ENCODE measurements around the gene COPS7A. TPM values are rescaled to one million over a fixed set of nuclear protein-coding genes. Genes with fewer than 3 reads are reported as not detected.

COPS7A gene
- total RNA-seq, 1 experiment from 2014 or later, result 108 TPM

Small RNAs within 50 kb of the gene (small RNA-seq; reads per million reads assigned to genes)
- gene RNU6-781P, result not detected

Other genes with a start within 250 kb of the COPS7A start
- gene MRPL51, start 230.8 kb upstream of the COPS7A start, total RNA-seq (2014; rRNA removed; shearing (Covaris generic)), result 144 and 147 TPM in 2 replicates
- gene NCAPD2, start 229.9 kb upstream of the COPS7A start, total RNA-seq (2014; rRNA removed; shearing (Covaris generic)), result 115 and 141 TPM in 2 replicates
- 6,490 and 6,870 TPM in 2 replicates for gene GAPDH, start 189.5 kb upstream of the COPS7A start, total RNA-seq (2014; rRNA removed; shearing (Covaris generic))
- 0.37 and 0.41 TPM in 2 replicates for gene IFFO1, start 168.0 kb upstream of the COPS7A start, total RNA-seq (2014; rRNA removed; shearing (Covaris generic))
- gene NOP2, start 155.8 kb upstream of the COPS7A start, total RNA-seq (2014; rRNA removed; shearing (Covaris generic)), result 73.5 and 74.9 TPM in 2 replicates
- 253 and 269 TPM in 2 replicates for gene CHD4, start 116.7 kb upstream of the COPS7A start, total RNA-seq (2014; rRNA removed; shearing (Covaris generic))
- gene LPAR5, start 88.1 kb upstream of the COPS7A start, total RNA-seq (2014; rRNA removed; shearing (Covaris generic)), result 0.03 TPM in 1 of 2 replicates, not detected in the other
- gene ACRBP, start 76.6 kb upstream of the COPS7A start, total RNA-seq (2014; rRNA removed; shearing (Covaris generic)), result 0.31 TPM in 1 of 2 replicates, not detected in the other
- 25.1 and 27.4 TPM in 2 replicates for gene ING4, start 60.9 kb upstream of the COPS7A start, total RNA-seq (2014; rRNA removed; shearing (Covaris generic))
- gene ZNF384, start 34.7 kb upstream of the COPS7A start, total RNA-seq (2014; rRNA removed; shearing (Covaris generic)), result 23.9 and 42.5 TPM in 2 replicates
- gene PIANP, start 23.2 kb upstream of the COPS7A start, total RNA-seq (2014; rRNA removed; shearing (Covaris generic)), result not detected in 2 replicates
- gene MLF2, start 29.1 kb downstream of the COPS7A start, total RNA-seq (2014; rRNA removed; shearing (Covaris generic)), result 383 and 384 TPM in 2 replicates
- gene PTMS, start 42.3 kb downstream of the COPS7A start, total RNA-seq (2014; rRNA removed; shearing (Covaris generic)), result 87.6 and 105 TPM in 2 replicates
- gene LAG3, start 48.5 kb downstream of the COPS7A start, total RNA-seq (2014; rRNA removed; shearing (Covaris generic)), result 0.05 and 0.56 TPM in 2 replicates
- gene CD4, start 65.5 kb downstream of the COPS7A start, total RNA-seq (2014; rRNA removed; shearing (Covaris generic)), result 0.25 and 0.47 TPM in 2 replicates
- not detected in 2 replicates for gene GPR162, start 97.8 kb downstream of the COPS7A start, total RNA-seq (2014; rRNA removed; shearing (Covaris generic))
- gene P3H3, start 104.4 kb downstream of the COPS7A start, total RNA-seq (2014; rRNA removed; shearing (Covaris generic)), result 2.2 and 2.7 TPM in 2 replicates
- 0.97 TPM in 1 of 2 replicates, not detected in the other for gene GNB3, start 116.9 kb downstream of the COPS7A start, total RNA-seq (2014; rRNA removed; shearing (Covaris generic))
- gene CDCA3, start 127.2 kb downstream of the COPS7A start, total RNA-seq (2014; rRNA removed; shearing (Covaris generic)), result 95.5 and 126 TPM in 2 replicates
- gene USP5, start 128.1 kb downstream of the COPS7A start, total RNA-seq (2014; rRNA removed; shearing (Covaris generic)), result 122 and 136 TPM in 2 replicates
- gene TPI1, start 143.5 kb downstream of the COPS7A start, total RNA-seq (2014; rRNA removed; shearing (Covaris generic)), result 1,358 and 1,438 TPM in 2 replicates
- gene SPSB2, start 149.3 kb downstream of the COPS7A start, total RNA-seq (2014; rRNA removed; shearing (Covaris generic)), result 20.2 and 21.0 TPM in 2 replicates
- gene LRRC23, start 180.8 kb downstream of the COPS7A start, total RNA-seq (2014; rRNA removed; shearing (Covaris generic)), result 0.61 and 4.6 TPM in 2 replicates
- gene ENO2, start 190.5 kb downstream of the COPS7A start, total RNA-seq (2014; rRNA removed; shearing (Covaris generic)), result 7.7 and 9.1 TPM in 2 replicates
- 22.0 and 36.9 TPM in 2 replicates for gene ATN1, start 203.9 kb downstream of the COPS7A start, total RNA-seq (2014; rRNA removed; shearing (Covaris generic))
- not detected in 2 replicates for gene RNU7-1, start 219.8 kb downstream of the COPS7A start, total RNA-seq (2014; rRNA removed; shearing (Covaris generic))
- gene C12orf57, start 220.0 kb downstream of the COPS7A start, total RNA-seq (2014; rRNA removed; shearing (Covaris generic)), result 102 and 112 TPM in 2 replicates
- gene PTPN6, start 227.3 kb downstream of the COPS7A start, total RNA-seq (2014; rRNA removed; shearing (Covaris generic)), result 29.2 and 35.2 TPM in 2 replicates
- 417 and 420 TPM in 2 replicates for gene PHB2, start 246.6 kb downstream of the COPS7A start, total RNA-seq (2014; rRNA removed; shearing (Covaris generic))
- 59.5 and 64.0 TPM in 2 replicates for gene EMG1, start 246.9 kb downstream of the COPS7A start, total RNA-seq (2014; rRNA removed; shearing (Covaris generic))

Data from HT-29 (cell line).